ENCODE measurements around the gene MZT2A. TPM values are rescaled to one million over a fixed set of nuclear protein-coding genes. Genes with fewer than 3 reads are reported as not detected.
A peak's percentile ranks its signal among the peaks of the same experiment; 100 is the strongest.
"Not testable (repeated sequence)": the region's sequence is repeated elsewhere in the genome, so short reads cannot be mapped to it uniquely, and the experiment has no call there.

The MZT2A gene
- total and polyA plus RNA-seq, 2 donors from 2014 or later = 65.3 to 111 TPM

DNA sequence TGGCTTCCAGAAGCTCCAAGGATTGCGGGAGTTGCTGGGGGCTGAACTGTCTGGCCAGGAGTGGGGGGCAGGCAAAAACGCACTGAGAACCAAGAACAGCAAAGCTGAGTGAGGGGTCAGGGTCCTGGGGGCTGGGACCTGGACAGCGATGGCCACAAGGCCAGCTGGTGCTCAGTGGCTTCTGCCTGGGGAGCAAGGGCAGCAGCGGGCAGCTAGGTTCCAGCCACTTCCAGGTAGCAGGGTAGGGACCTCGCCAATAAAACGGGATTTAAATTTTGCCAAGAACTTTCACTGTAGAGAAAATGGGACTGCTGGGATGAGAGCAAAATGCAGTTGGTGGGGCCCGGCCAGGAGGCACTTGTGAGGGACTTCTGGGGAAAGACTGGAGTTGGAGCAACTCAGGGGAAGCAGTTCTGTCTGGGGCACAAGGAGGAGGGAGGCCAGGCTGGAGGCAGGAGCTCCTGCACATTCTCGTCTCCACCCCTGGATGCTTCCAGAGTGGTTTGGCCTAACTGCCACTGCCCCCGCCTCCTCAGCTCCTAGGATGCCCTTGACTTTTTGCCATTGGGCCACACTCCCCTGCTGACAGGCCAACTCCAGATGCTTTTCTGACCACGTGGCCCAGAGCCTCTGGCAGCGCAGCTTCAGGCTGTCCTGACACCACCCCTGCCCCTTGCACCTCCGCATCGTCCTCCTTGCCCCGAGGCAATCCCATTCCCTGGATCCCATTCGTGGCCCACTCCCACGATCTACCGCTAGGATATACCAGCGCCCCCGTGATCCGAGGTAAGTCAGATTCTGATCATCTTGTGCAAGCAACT is 30.0 kb upstream of the MZT2A start:
- H3K27me3 ChIP-seq (ENCODE audit: control insufficient read depth, insufficient read depth, low read length) = no peaks in the 10 kb centered on the region
- DNase-seq (peak in 1 of 5 donors; percentile 39), FAIRE-seq (no peak)
- TF ChIP-seq, protein P1, sequence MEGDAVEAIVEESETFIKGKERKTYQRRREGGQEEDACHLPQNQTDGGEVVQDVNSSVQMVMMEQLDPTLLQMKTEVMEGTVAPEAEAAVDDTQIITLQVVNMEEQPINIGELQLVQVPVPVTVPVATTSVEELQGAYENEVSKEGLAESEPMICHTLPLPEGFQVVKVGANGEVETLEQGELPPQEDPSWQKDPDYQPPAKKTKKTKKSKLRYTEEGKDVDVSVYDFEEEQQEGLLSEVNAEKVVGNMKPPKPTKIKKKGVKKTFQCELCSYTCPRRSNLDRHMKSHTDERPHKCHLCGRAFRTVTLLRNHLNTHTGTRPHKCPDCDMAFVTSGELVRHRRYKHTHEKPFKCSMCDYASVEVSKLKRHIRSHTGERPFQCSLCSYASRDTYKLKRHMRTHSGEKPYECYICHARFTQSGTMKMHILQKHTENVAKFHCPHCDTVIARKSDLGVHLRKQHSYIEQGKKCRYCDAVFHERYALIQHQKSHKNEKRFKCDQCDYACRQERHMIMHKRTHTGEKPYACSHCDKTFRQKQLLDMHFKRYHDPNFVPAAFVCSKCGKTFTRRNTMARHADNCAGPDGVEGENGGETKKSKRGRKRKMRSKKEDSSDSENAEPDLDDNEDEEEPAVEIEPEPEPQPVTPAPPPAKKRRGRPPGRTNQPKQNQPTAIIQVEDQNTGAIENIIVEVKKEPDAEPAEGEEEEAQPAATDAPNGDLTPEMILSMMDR (IDR thresholded peaks at IDR 0.05; ENCODE audit: borderline replicate concordance, extremely low read depth, insufficient read depth) = no peak
- H3K36me3 ChIP-seq (ENCODE audit: control insufficient read depth in 2 of 3, insufficient read depth in 3 of 3, low read length in 3 of 3) = no peaks in the 10 kb centered on the region
- no peak overlapping the region for H3K4me3 ChIP-seq (ENCODE audit: low read length in 3 of 3)
- intact Hi-C loops (cut with DNase I) = no loop called here
- no peaks in the 10 kb centered on the region for H3K4me1 ChIP-seq (ENCODE audit: control insufficient read depth in 2 of 3, insufficient read depth in 2 of 3, low read depth in 1 of 3, low read length in 3 of 3)
- no peak overlapping the region for H3K27ac ChIP-seq (ENCODE audit: low read depth in 2 of 2, low read length in 2 of 2)
- no peak overlapping the region for H3K9ac ChIP-seq (ENCODE audit: low read length in 3 of 3)
- no peaks in the 10 kb centered on the region for H3K9me3 ChIP-seq (ENCODE audit: control insufficient read depth in 2 of 3, insufficient read depth in 1 of 3, low read length in 3 of 3)

DNA sequence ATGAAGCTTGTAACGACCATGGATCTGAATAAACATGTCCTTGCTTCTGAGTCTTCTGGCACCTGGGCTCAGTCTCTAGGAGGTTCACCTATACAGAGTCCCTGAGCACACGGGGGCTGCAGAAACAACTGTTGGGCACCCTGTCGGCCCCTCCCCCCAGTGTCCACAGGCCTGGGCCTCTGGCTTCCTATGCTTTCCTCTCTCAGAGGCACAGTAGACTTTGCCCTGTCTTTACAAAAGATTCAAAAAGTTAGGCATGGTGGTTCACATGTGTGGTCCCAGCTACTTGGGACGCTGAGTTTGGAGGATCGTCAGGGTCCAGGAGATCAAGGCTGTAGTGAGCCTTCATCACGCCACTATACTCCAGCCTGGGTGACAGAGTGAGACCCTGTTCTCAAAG is 29.3 kb upstream of the MZT2A start:
- peak in 1 of 5 donors; percentile 32 for DNase-seq
- H3K4me1 ChIP-seq (ENCODE audit: control insufficient read depth in 2 of 3, insufficient read depth in 2 of 3, low read depth in 1 of 3, low read length in 3 of 3); FAIRE-seq; H3K9ac ChIP-seq (ENCODE audit: low read length in 3 of 3); H3K9me3 ChIP-seq (ENCODE audit: control insufficient read depth in 2 of 3, insufficient read depth in 1 of 3, low read length in 3 of 3); H3K27me3 ChIP-seq (ENCODE audit: control insufficient read depth, insufficient read depth, low read length); H3K36me3 ChIP-seq (ENCODE audit: control insufficient read depth in 2 of 3, insufficient read depth in 3 of 3, low read length in 3 of 3); intact Hi-C loops (cut with DNase I); H3K27ac ChIP-seq (ENCODE audit: low read depth in 2 of 2, low read length in 2 of 2); H3K4me3 ChIP-seq (ENCODE audit: low read length in 3 of 3): not testable (repeated sequence)

DNA sequence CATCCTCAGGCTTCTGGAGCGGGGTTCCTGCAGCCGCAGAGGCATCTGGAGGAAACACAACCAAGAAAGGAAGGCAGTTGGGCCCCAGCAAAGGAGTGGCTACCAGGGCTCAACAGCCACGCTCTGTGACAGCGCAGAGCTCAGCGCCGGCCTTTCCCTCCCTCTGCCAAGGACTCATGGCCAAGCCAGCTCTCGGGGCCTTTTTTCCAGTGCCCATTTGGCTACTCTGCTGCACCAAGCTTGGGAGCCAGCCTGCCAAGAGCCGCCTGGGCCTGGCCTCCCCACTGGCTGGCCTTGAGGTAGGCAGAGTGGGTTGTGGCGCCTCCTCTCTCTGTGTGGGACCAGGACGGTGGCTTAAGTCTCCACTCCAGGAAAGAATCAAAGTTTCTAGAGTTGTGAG is 28.3 kb upstream of the MZT2A start:
- Histone ChIP-seq H3K9ac (ENCODE audit: low read length in 3 of 3) (no peak overlapping the region), H3K36me3 (ENCODE audit: control insufficient read depth in 2 of 3, insufficient read depth in 3 of 3, low read length in 3 of 3) (no peaks in the 10 kb centered on the region), H3K27me3 (ENCODE audit: control insufficient read depth, insufficient read depth, low read length) (no peaks in the 10 kb centered on the region), H3K4me3 (ENCODE audit: low read length in 3 of 3) (no peak overlapping the region), H3K9me3 (ENCODE audit: control insufficient read depth in 2 of 3, insufficient read depth in 1 of 3, low read length in 3 of 3) (no peaks in the 10 kb centered on the region), H3K27ac (ENCODE audit: low read depth in 2 of 2, low read length in 2 of 2) (no peak overlapping the region), H3K4me1 (ENCODE audit: control insufficient read depth in 2 of 3, insufficient read depth in 2 of 3, low read depth in 1 of 3, low read length in 3 of 3) (no peaks in the 10 kb centered on the region)
- intact Hi-C loops (cut with DNase I) = no loop called here
- no peak for DNase-seq
- TF ChIP-seq, protein P1 (IDR thresholded peaks at IDR 0.05; ENCODE audit: borderline replicate concordance, extremely low read depth, insufficient read depth) = no peak
- no peak for FAIRE-seq

DNA sequence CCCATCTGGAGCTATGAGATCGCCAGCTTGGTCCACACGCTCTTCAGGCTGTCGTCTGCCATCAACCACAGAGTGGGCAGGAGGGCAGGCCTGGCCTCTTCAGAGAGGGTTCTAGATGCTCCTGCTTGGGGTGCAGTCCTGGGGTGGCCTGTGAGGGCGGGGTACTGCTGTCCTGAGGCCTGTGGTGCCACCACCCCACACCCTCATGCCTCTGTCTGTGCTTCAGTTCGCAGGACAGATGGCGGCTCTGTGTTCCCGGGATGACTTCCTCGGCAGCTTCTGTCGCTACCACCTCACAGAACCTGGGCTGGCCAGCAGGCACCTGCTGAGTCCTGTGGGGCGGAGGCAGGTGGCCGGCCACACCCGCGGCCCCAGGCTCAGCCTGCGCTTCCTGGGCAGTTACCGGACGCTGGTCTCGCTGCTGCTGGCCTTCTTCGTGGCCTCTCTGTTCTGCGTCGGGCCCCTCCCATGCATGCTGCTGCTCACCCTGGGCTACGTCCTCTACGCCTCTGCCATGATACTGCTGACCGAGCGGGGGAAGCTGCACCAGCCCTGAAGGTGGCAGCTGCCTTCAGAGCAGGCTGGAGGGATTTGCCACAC is 27.8 kb upstream of the MZT2A start:
- H3K9me3 ChIP-seq (ENCODE audit: control insufficient read depth in 2 of 3, insufficient read depth in 1 of 3, low read length in 3 of 3); H3K27me3 ChIP-seq (ENCODE audit: control insufficient read depth, insufficient read depth, low read length); H3K4me1 ChIP-seq (ENCODE audit: control insufficient read depth in 2 of 3, insufficient read depth in 2 of 3, low read depth in 1 of 3, low read length in 3 of 3); H3K4me3 ChIP-seq (ENCODE audit: low read length in 3 of 3); H3K36me3 ChIP-seq (ENCODE audit: control insufficient read depth in 2 of 3, insufficient read depth in 3 of 3, low read length in 3 of 3); FAIRE-seq; H3K9ac ChIP-seq (ENCODE audit: low read length in 3 of 3); intact Hi-C loops (cut with DNase I); H3K27ac ChIP-seq (ENCODE audit: low read depth in 2 of 2, low read length in 2 of 2); DNase-seq: not testable (repeated sequence)

All from kidney (tissue), 14 donors.